Esophagus muscularis mucosa (tissue), 3 donors: ENCODE data around the gene SYNE1.

Experiments
- CTCF ChIP-seq, 3 experiments: fragments of 200-600 bp in 2 of 3; fragments of 450-650 bp in 1 of 3; sonication (generic) in 2 of 3; IDR thresholded peaks; one replicate each; pipeline ENCODE4 v1.5.1; 2017 to 2019; ENCODE audit warnings: antibody characterized with exemption in 3 of 3, mild to moderate bottlenecking in 2 of 3, moderate library complexity in 1 of 3
- POLR2AphosphoS5 ChIP-seq, 2 donors: sonication (generic); formaldehyde crosslinking; IDR thresholded peaks; one replicate each; pipeline ENCODE4 v1.6.1; 2017; ENCODE audit warnings: antibody characterized with exemption in 2 of 2

- no peak for TF ChIP-seq CTCF (IDR thresholded peaks at IDR 0.05)
- no peak for TF ChIP-seq POLR2AphosphoS5 (IDR thresholded peaks at IDR 0.05)
These were observed 306.2 kb downstream of the SYNE1 start for GRCh38 chr6:152330961-152331360.
